Measurements from ENCODE around the gene CASQ1.

Gene CASQ1

GRCh38 chr1:160168609-160169369 is 21.6 kb upstream of the CASQ1 start:
- no peak for DNase-seq

GRCh38 chr1:160169553-160170399 is 20.6 kb upstream of the CASQ1 start:
- DNase-seq = no peak

GRCh38 chr1:160171354-160171753 is 19.0 kb upstream of the CASQ1 start:
- DNase-seq = no peak

- DNase-seq = no peak
Measured at GRCh38 chr1:160171980-160172379, 18.4 kb upstream of the CASQ1 start.

- no peak for DNase-seq
Measured at GRCh38 chr1:160177231-160177630, 13.1 kb upstream of the CASQ1 start.

GRCh38 chr1:160177667-160178066 is 12.7 kb upstream of the CASQ1 start:
- no peak for DNase-seq

- DNase-seq = no peak
Measured at GRCh38 chr1:160178731-160179130, 11.6 kb upstream of the CASQ1 start.

- DNase-seq = no peak
Measured at GRCh38 chr1:160179336-160179735, 11.0 kb upstream of the CASQ1 start.

GRCh38 chr1:160186246-160186645 is 4.1 kb upstream of the CASQ1 start:
- DNase-seq = no peak

- DNase-seq = no peak
Measured at GRCh38 chr1:160186729-160187128, 3.6 kb upstream of the CASQ1 start.

- DNase-seq = no peak
Measured at GRCh38 chr1:160187407-160187806, 3.0 kb upstream of the CASQ1 start.

- DNase-seq = no peak
Measured at GRCh38 chr1:160188341-160188740, 2.0 kb upstream of the CASQ1 start.

- DNase-seq = no peak
Measured at GRCh38 chr1:160191756-160192155, 1.4 kb downstream of the CASQ1 start.

GRCh38 chr1:160192234-160192633 is 1.9 kb downstream of the CASQ1 start:
- no peak for DNase-seq

- DNase-seq = peak; percentile 75
Measured at GRCh38 chr1:160193091-160193819, 2.9 kb downstream of the CASQ1 start.

- no peak for DNase-seq
Measured at GRCh38 chr1:160193832-160194736, 3.7 kb downstream of the CASQ1 start.

- no peak for DNase-seq
Measured at GRCh38 chr1:160194737-160195059, 4.3 kb downstream of the CASQ1 start.

GRCh38 chr1:160196143-160196542 is 5.8 kb downstream of the CASQ1 start:
- DNase-seq = no peak

GRCh38 chr1:160197231-160197630 is 6.9 kb downstream of the CASQ1 start:
- no peak for DNase-seq

- no peak for DNase-seq
Measured at GRCh38 chr1:160200786-160201185, 10.4 kb downstream of the CASQ1 start.

- no peak for DNase-seq
Measured at GRCh38 chr1:160204526-160205241, 14.3 kb downstream of the CASQ1 start.

Data from effector CD8-positive, alpha-beta T cell (primary cell).